ENCODE measurements around the gene PYM1. TPM values are rescaled to one million over a fixed set of nuclear protein-coding genes. Genes with fewer than 3 reads are reported as not detected.

The PYM1 gene
- total and polyA plus RNA-seq, 2 of the 13 experiments (the other 11 are each of a cell fraction or from before 2014, with no cell fraction given) = 44.0 to 51.8 TPM

DNA sequence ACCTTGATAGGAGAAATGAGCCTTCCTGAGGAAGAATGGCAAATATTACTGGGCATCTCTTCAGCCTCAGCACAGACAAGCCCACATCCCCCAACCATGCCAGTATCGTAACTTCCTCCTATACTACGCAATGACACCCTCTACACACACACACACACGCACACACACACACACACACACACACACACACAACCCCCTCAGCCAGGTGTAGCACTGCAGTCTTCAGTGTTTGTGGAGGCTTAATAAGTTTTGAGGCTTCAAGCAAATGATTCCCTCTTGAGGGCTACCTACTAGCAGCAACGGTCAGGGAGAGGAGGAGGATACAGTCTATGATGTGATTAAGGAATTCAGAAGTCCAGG, 4.8 kb upstream of the PYM1 start:
- CTCF ChIA-PET (ENCODE audit: low intra/inter-chr PET ratio, low total read pairs) = no interaction called here
- Histone ChIP-seq H3K4me1 (ENCODE audit: insufficient read depth, low read length) (peaks cover 49% of the 10 kb centered on the region), H3K9me3 (ENCODE audit: low read length) (no peaks in the 10 kb centered on the region), H3K79me2 (ENCODE audit: insufficient read depth, low read length) (peaks cover 4% of the 10 kb centered on the region), H3K9ac (ENCODE audit: insufficient read depth, low read depth, low read length) (peak overlapping the region; percentile 61; the same call in 1 of the 2 replicates), H3K4me3 (replicated peaks in 1 of 3; ENCODE audit: insufficient read depth in 1 of 3, low read depth in 2 of 3, low read length in 3 of 3) (peak overlapping the region; percentile 70 to 80 (median 80)), H2AFZ (ENCODE audit: low read length) (peak overlapping the region; percentile 84), H3K27ac (ENCODE audit: extremely low read length, insufficient read depth, low read length) (no peak overlapping the region), H3K4me2 (ENCODE audit: low read depth, low read length) (peak overlapping the region; percentile 97), H4K20me1 (ENCODE audit: insufficient read depth, low read length) (no peaks in the 10 kb centered on the region), H3K36me3 (replicated peaks in 1 of 2; ENCODE audit: control insufficient read depth in 1 of 2, insufficient read depth in 2 of 2, low read length in 2 of 2) (no peaks in the 10 kb centered on the region), H3K27me3 (ENCODE audit: control insufficient read depth in 1 of 2, insufficient read depth in 2 of 2, low read length in 2 of 2) (peaks cover 0 to 11% of the 10 kb centered on the region in 2 experiments; a peak in 1 of 5 replicates)
- no peak for FAIRE-seq
- in situ Hi-C loops (cut with HindIII; ENCODE audit: extremely low pct_ligation_motif_present, low pct_unique_long_range_greater_than_20kb) (no loop called here), intact Hi-C loops (cut with micrococcal nuclease; ENCODE audit: unreplicated experiment) (loop anchor here (5.0 kb wide), 1 partner anchor 195 kb away; no protein-coding TSS in a partner anchor)
- WGBS (ENCODE audit: low lambda C conversion rate) = 4% methylated on average over 4 of the region's 4 CpGs
- ATAC-seq = no peak
- no TSS peak for BruUV-seq (replicated peaks)
- DNase-seq (ENCODE audit: low spot score) = no peak
- POLR2A ChIA-PET = interaction anchor here (2.0 to 10.5 kb wide), 3 partner anchors 41 to 115 kb away, joined by 11 to 108 read pairs (median 20); partner anchors contain the start of genes DNAJC14, ORMDL2, RAB5B and SARNP
- TF ChIP-seq, protein P1, sequence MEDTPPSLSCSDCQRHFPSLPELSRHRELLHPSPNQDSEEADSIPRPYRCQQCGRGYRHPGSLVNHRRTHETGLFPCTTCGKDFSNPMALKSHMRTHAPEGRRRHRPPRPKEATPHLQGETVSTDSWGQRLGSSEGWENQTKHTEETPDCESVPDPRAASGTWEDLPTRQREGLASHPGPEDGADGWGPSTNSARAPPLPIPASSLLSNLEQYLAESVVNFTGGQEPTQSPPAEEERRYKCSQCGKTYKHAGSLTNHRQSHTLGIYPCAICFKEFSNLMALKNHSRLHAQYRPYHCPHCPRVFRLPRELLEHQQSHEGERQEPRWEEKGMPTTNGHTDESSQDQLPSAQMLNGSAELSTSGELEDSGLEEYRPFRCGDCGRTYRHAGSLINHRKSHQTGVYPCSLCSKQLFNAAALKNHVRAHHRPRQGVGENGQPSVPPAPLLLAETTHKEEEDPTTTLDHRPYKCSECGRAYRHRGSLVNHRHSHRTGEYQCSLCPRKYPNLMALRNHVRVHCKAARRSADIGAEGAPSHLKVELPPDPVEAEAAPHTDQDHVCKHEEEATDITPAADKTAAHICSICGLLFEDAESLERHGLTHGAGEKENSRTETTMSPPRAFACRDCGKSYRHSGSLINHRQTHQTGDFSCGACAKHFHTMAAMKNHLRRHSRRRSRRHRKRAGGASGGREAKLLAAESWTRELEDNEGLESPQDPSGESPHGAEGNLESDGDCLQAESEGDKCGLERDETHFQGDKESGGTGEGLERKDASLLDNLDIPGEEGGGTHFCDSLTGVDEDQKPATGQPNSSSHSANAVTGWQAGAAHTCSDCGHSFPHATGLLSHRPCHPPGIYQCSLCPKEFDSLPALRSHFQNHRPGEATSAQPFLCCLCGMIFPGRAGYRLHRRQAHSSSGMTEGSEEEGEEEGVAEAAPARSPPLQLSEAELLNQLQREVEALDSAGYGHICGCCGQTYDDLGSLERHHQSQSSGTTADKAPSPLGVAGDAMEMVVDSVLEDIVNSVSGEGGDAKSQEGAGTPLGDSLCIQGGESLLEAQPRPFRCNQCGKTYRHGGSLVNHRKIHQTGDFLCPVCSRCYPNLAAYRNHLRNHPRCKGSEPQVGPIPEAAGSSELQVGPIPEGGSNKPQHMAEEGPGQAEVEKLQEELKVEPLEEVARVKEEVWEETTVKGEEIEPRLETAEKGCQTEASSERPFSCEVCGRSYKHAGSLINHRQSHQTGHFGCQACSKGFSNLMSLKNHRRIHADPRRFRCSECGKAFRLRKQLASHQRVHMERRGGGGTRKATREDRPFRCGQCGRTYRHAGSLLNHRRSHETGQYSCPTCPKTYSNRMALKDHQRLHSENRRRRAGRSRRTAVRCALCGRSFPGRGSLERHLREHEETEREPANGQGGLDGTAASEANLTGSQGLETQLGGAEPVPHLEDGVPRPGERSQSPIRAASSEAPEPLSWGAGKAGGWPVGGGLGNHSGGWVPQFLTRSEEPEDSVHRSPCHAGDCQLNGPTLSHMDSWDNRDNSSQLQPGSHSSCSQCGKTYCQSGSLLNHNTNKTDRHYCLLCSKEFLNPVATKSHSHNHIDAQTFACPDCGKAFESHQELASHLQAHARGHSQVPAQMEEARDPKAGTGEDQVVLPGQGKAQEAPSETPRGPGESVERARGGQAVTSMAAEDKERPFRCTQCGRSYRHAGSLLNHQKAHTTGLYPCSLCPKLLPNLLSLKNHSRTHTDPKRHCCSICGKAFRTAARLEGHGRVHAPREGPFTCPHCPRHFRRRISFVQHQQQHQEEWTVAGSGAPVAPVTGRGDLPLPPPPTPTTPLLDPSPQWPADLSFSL (CRISPR knock-in tag; IDR thresholded peaks at IDR 0.05) = peak; percentile 79
- TF ChIP-seq BCL6 (CRISPR knock-in tag; IDR thresholded peaks at IDR 0.05) (no peak), JUNB (CRISPR knock-in tag; IDR thresholded peaks at IDR 0.05; ENCODE audit: borderline replicate concordance) (0 out of 2 replicates have a peak, but pooled peaks have one; percentile 18)

All from HepG2 (cell line).